Common myeloid progenitor, CD34-positive (primary cell): ENCODE measurements around the gene BTG2.

Source experiments
- CTCF ChIA-PET: fragments of 350-600 bp; sonication (Branson Sonifier 250); formaldehyde crosslinking; loops from one replicate; lab custom pipeline; 2021; ENCODE audit warnings: antibody characterized with exemption; lab: Charles Lee
- POLR2A ChIA-PET: fragments of 350-600 bp; sonication (Branson Sonifier 250); formaldehyde crosslinking; loops from one replicate; lab custom pipeline; 2021; ENCODE audit warnings: antibody characterized with exemption; lab: Charles Lee
- DNase-seq, 3 donors: peaks; one replicate each; pipeline versions ENCODE4 v3.0.0 to v3.0.0-alpha.2; 2013
- H3K27ac ChIP-seq, 2 experiments: 1 replicate in 1 of 2; 2 replicates in 1 of 2; pipeline ENCODE4 v1.7.0; 2013; ENCODE audit warnings: inconsistent platforms in 2 of 2, low read length in 2 of 2, mild to moderate bottlenecking in 2 of 2, low read depth in 1 of 2, moderate library complexity in 1 of 2; ENCODE audit not compliant: severe bottlenecking in 2 of 2, insufficient read depth in 1 of 2, poor library complexity in 1 of 2
- H3K27me3 ChIP-seq, 5 experiments: replicated peaks in 2 of 5; 1 replicate in 3 of 5; 2 replicates in 2 of 5; pipeline versions ENCODE4 v1.6.1 to v1.7.0; 2013; ENCODE audit warnings: low read length in 4 of 5, mild to moderate bottlenecking in 2 of 5, moderate library complexity in 2 of 5, inconsistent platforms in 1 of 5; ENCODE audit not compliant: insufficient read depth in 5 of 5, control insufficient read depth in 4 of 5
- H3K36me3 ChIP-seq, 4 experiments: 1 replicate in 2 of 4; 2 replicates in 2 of 4; pipeline versions ENCODE4 v1.6.1 to v1.7.0; 2013; ENCODE audit warnings: low read length in 3 of 4, control low read depth in 1 of 4, mild to moderate bottlenecking in 1 of 4; ENCODE audit not compliant: control insufficient read depth in 4 of 4, insufficient read depth in 4 of 4
- H3K4me1 ChIP-seq, 4 experiments: 1 replicate in 3 of 4; 2 replicates in 1 of 4; pipeline versions ENCODE4 v1.6.1 to v1.7.1; 2013; ENCODE audit warnings: low read length in 3 of 4, mild to moderate bottlenecking in 3 of 4, control low read depth in 1 of 4, inconsistent platforms in 1 of 4, moderate library complexity in 1 of 4; ENCODE audit not compliant: control insufficient read depth in 4 of 4, insufficient read depth in 4 of 4; ENCODE audit errors: control extremely low read depth in 1 of 4
- H3K4me3 ChIP-seq, 7 experiments: 1 replicate in 4 of 7; 2 replicates in 3 of 7; pipeline versions ENCODE4 v1.5.1 to v1.7.0; 2013; ENCODE audit warnings: mild to moderate bottlenecking in 7 of 7, low read length in 6 of 7, moderate library complexity in 6 of 7, inconsistent platforms in 2 of 7, low read depth in 2 of 7, control low read depth in 1 of 7; ENCODE audit not compliant: insufficient read depth in 4 of 7, control insufficient read depth in 1 of 7; ENCODE audit errors: extremely low read depth in 1 of 7
- H3K9me3 ChIP-seq, 5 experiments: 1 replicate in 4 of 5; 2 replicates in 1 of 5; pipeline versions ENCODE4 v1.6.1 to v1.7.1; 2013; ENCODE audit warnings: low read length in 4 of 5, mild to moderate bottlenecking in 2 of 5, inconsistent platforms in 1 of 5, low read depth in 1 of 5, moderate library complexity in 1 of 5; ENCODE audit not compliant: control insufficient read depth in 4 of 5, insufficient read depth in 2 of 5; ENCODE audit errors: control extremely low read depth in 1 of 5
- WGBS: methylation state at CpG from one replicate; pipeline ENCODE4 v1.1.5; 2013; ENCODE audit not compliant: insufficient coverage; 5-methylcytosine and 5-hydroxymethylcytosine counted together

BTG2 gene

GRCh38 chr1:203320591-203321272 lies 15.4 kb downstream of the BTG2 start:
- no peaks in the 10 kb centered on the region for H3K27me3 ChIP-seq
- H3K27ac ChIP-seq = peak overlapping the region; percentile 59 to 85
- CTCF ChIA-PET = interaction anchor here (0.6 to 13.0 kb wide), 11 partner anchors 10 to 51 kb away, joined by 3 to 268 read pairs (median 9); partner anchors contain the start of gene BTG2
- peaks cover 33 to 84% (median 73%) of the 10 kb centered on the region in 4 experiments for H3K4me1 ChIP-seq
- no peaks in the 10 kb centered on the region for H3K36me3 ChIP-seq
- POLR2A ChIA-PET = interaction anchor here (0.6 to 2.8 kb wide), 11 partner anchors 13 to 353 kb away, joined by 3 to 81 read pairs (median 3); partner anchors contain the start of genes ATP2B4 and BTG2
- H3K9me3 ChIP-seq = no peaks in the 10 kb centered on the region
- H3K4me3 ChIP-seq = peak overlapping the region in 3 of 7 experiments; percentile 13 to 52 (median 44)
- DNase-seq = peak; percentile 95 to 100 (median 99)
- 2% methylated on average over 4 of the region's 6 CpGs for WGBS

- H3K27ac ChIP-seq = peak overlapping the region; percentile 59 to 85
- WGBS = 88% methylated on average over 4 of the region's 6 CpGs
- peak overlapping the region in 3 of 7 experiments; percentile 8 to 44 (median 13) for H3K4me3 ChIP-seq
- H3K36me3 ChIP-seq = no peaks in the 10 kb centered on the region
- H3K9me3 ChIP-seq = no peaks in the 10 kb centered on the region
- no peaks in the 10 kb centered on the region for H3K27me3 ChIP-seq
- ChIA-PET POLR2A (interaction anchor here (0.7 to 2.8 kb wide), 10 partner anchors 13 to 305 kb away, joined by 3 to 81 read pairs (median 4); partner anchors contain the start of genes ATP2B4 and BTG2), CTCF (interaction anchor here (1.2 to 13.0 kb wide), 9 partner anchors 12 to 51 kb away, joined by 5 to 268 read pairs (median 11); partner anchors contain the start of gene BTG2)
- DNase-seq = no peak
- peaks cover 36 to 87% (median 78%) of the 10 kb centered on the region in 4 experiments for H3K4me1 ChIP-seq
Measured at GRCh38 chr1:203321273-203322052, 16.1 kb downstream of the BTG2 start.

GRCh38 chr1:203322500-203323179 lies 17.3 kb downstream of the BTG2 start:
- peak overlapping the region in 1 of 2 experiments; percentile 85 for H3K27ac ChIP-seq
- ChIA-PET POLR2A (interaction anchor here (2.8 to 5.7 kb wide), 2 partner anchors 14 to 15 kb away, joined by 81 to 121 read pairs; partner anchors contain the start of gene BTG2), CTCF (interaction anchor here (5.7 to 13.0 kb wide), 4 partner anchors 13 to 53 kb away, joined by 39 to 268 read pairs (median 113); partner anchors contain the start of gene BTG2)
- no peaks in the 10 kb centered on the region for H3K36me3 ChIP-seq
- no peak overlapping the region for H3K4me3 ChIP-seq
- peaks cover 36 to 92% (median 83%) of the 10 kb centered on the region in 4 experiments for H3K4me1 ChIP-seq
- no peaks in the 10 kb centered on the region for H3K27me3 ChIP-seq
- H3K9me3 ChIP-seq = no peaks in the 10 kb centered on the region
- no peak for DNase-seq

GRCh38 chr1:203323587-203323986 lies 18.3 kb downstream of the BTG2 start:
- no peak for DNase-seq
- CTCF ChIA-PET = interaction anchor here (1.0 to 13.0 kb wide), 9 partner anchors 8 to 54 kb away, joined by 3 to 268 read pairs (median 36); partner anchors contain the start of gene BTG2
- no peaks in the 10 kb centered on the region for H3K36me3 ChIP-seq
- 71% methylated on average over 1 of the region's 3 CpGs for WGBS
- H3K27ac ChIP-seq = no peak overlapping the region
- H3K4me1 ChIP-seq = peaks cover 43 to 97% (median 86%) of the 10 kb centered on the region in 4 experiments
- no peak overlapping the region for H3K4me3 ChIP-seq
- no peaks in the 10 kb centered on the region for H3K27me3 ChIP-seq
- POLR2A ChIA-PET = interaction anchor here (2.5 to 5.7 kb wide), 2 partner anchors 15 to 34 kb away, joined by 10 to 121 read pairs; partner anchors contain the start of gene BTG2
- no peaks in the 10 kb centered on the region for H3K9me3 ChIP-seq

- 56% methylated on average over 7 of the region's 15 CpGs for WGBS
- peaks cover 43 to 91% (median 82%) of the 10 kb centered on the region in 4 experiments for H3K4me1 ChIP-seq
- peak in 2 of 3 donors; percentile 42 to 43 for DNase-seq
- no peaks in the 10 kb centered on the region for H3K9me3 ChIP-seq
- H3K27ac ChIP-seq = peak overlapping the region in 1 of 2 experiments; percentile 56
- ChIA-PET POLR2A (interaction anchor here (2.5 to 5.7 kb wide), 2 partner anchors 15 to 34 kb away, joined by 10 to 121 read pairs; partner anchors contain the start of gene BTG2), CTCF (interaction anchor here (1.0 to 13.0 kb wide), 10 partner anchors 9 to 54 kb away, joined by 3 to 268 read pairs (median 29); partner anchors contain the start of gene BTG2)
- peak overlapping the region in 3 of 7 experiments; percentile 6 to 30 (median 15) for H3K4me3 ChIP-seq
- no peaks in the 10 kb centered on the region for H3K27me3 ChIP-seq
- no peaks in the 10 kb centered on the region for H3K36me3 ChIP-seq
Measured at GRCh38 chr1:203324105-203325025, 19.0 kb downstream of the BTG2 start.
